Peyer's patch (tissue), 4 donors: ENCODE results near the gene AGGF1.

ENCODE experiments used
- POLR2A ChIP-seq, 2 donors: fragments of 450-650 bp; IDR thresholded peaks; one replicate each; pipeline ENCODE4 v1.5.1; 2017; ENCODE audit warnings: antibody characterized with exemption in 2 of 2, mild to moderate bottlenecking in 2 of 2, moderate library complexity in 2 of 2
- TF ChIP-seq, protein P1 (sequence below), 6 experiments: fragments of 450-650 bp in 4 of 6; fragments of 200-600 bp in 2 of 6; sonication (generic) in 1 of 6; IDR thresholded peaks; one replicate each; pipeline ENCODE4 v1.5.1; 2017 to 2019; ENCODE audit warnings: antibody characterized with exemption in 6 of 6, mild to moderate bottlenecking in 3 of 6, moderate library complexity in 1 of 6

DNA sequence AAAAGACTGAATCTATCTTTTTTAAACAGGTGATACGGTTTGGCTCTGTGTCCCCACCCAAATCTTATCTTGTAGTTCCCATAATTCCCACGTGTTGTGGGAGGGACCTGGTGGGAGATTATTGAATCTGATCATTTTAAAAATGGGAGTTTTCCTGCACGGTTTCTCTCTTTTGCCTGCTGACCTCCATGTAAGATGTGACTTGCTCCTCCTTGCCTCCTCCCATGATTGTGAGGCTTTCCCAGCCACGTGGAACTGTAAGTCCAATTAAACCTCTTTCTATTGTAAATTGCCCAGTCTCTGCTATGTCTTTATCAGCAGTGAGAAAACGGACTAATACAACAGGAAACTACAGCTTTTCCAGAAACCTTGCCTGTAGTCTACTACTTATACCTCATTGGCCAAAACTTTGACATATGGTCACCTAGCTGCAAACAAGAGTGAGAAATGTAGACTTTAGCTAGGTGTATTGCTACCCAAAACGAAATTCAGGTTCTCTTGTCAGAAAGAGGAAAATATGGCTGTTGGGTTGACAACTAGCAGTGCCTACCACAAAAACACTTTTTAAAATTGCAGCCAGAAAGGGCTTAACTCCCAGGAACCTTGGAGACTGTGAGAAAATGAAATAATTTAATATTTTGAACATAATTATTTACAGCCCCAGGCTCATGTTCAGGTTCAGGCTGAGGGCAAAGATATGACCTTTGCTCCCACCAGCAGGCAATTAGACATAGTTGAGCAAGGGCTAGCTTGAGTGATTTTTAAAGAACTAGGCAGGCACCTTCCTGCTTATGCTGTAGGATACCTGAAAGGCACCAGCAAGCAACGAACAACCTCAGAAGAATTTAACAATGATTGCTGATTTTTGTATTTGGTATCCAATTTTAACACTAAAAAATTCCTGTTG is 7.4 kb upstream of the AGGF1 start:
- TF ChIP-seq, protein P1, sequence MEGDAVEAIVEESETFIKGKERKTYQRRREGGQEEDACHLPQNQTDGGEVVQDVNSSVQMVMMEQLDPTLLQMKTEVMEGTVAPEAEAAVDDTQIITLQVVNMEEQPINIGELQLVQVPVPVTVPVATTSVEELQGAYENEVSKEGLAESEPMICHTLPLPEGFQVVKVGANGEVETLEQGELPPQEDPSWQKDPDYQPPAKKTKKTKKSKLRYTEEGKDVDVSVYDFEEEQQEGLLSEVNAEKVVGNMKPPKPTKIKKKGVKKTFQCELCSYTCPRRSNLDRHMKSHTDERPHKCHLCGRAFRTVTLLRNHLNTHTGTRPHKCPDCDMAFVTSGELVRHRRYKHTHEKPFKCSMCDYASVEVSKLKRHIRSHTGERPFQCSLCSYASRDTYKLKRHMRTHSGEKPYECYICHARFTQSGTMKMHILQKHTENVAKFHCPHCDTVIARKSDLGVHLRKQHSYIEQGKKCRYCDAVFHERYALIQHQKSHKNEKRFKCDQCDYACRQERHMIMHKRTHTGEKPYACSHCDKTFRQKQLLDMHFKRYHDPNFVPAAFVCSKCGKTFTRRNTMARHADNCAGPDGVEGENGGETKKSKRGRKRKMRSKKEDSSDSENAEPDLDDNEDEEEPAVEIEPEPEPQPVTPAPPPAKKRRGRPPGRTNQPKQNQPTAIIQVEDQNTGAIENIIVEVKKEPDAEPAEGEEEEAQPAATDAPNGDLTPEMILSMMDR (IDR thresholded peaks at IDR 0.05): no peak
- TF ChIP-seq POLR2A (IDR thresholded peaks at IDR 0.05): no peak
